Testis (tissue), 5 donors: ENCODE data around the gene SMAGP. TPM values are rescaled to one million over a fixed set of nuclear protein-coding genes. Genes with fewer than 3 reads are reported as not detected.
"Not testable (repeated sequence)": the region's sequence is repeated elsewhere in the genome, so short reads cannot be mapped to it uniquely, and the experiment has no call there.

ENCODE experiments used
- DNase-seq: peaks from one replicate; pipeline ENCODE4 v3.0.0-alpha.2; 2019
- H3K27ac ChIP-seq, 2 donors: fragments of 200-600 bp; sonication (generic); one replicate each; pipeline ENCODE4 v1.5.1; 2019
- H3K27me3 ChIP-seq: fragments of 200-600 bp; sonication (generic); one replicate; pipeline ENCODE4 v1.5.1; 2019
- H3K36me3 ChIP-seq: fragments of 200-600 bp; sonication (generic); one replicate; pipeline ENCODE4 v1.5.1; 2017; ENCODE audit warnings: low read depth; ENCODE audit errors: missing control alignments
- H3K4me1 ChIP-seq: fragments of 200-600 bp; sonication (generic); one replicate; pipeline ENCODE4 v1.5.1; 2019
- H3K4me3 ChIP-seq, 2 donors: fragments of 200-600 bp; sonication (generic); one replicate each; pipeline ENCODE4 v1.5.1; 2017 to 2019
- H3K9me3 ChIP-seq: fragments of 200-600 bp; sonication (generic); one replicate; pipeline ENCODE4 v1.5.1; 2017
- CTCF ChIP-seq, 3 experiments: fragments of 450-650 bp in 2 of 3; fragments of 200-600 bp in 1 of 3; sonication (generic) in 1 of 3; IDR thresholded peaks; one replicate each; pipeline ENCODE4 v1.5.1; 2016 to 2019; ENCODE audit warnings: antibody characterized with exemption in 3 of 3, mild to moderate bottlenecking in 2 of 3, moderate library complexity in 1 of 3
- POLR2A ChIP-seq: fragments of 450-650 bp; IDR thresholded peaks from one replicate; pipeline ENCODE4 v1.6.1; 2017; ENCODE audit warnings: antibody characterized with exemption, mild to moderate bottlenecking, moderate library complexity
- WGBS, 2 donors: methylation state at CpG; one replicate each; pipeline ENCODE4 v1.1.5; 2018; 5-methylcytosine and 5-hydroxymethylcytosine counted together
- intact Hi-C: fragments of 100-400 bp; cut with DNase I; formaldehyde crosslinking; loops from one replicate; pipeline ENCODE4 v1.15.1; 2023; ENCODE audit warnings: low total_unique reads
- long read RNA-seq, 2 donors: transcript quantifications; one replicate each; lab custom pipeline, GENCODE V29; 2026
- polyA plus RNA-seq: library from polyadenylated mRNA; stranded (reverse); fragments of 350-450 nt; fragmentation: Illumina TruSeq; extraction: RNeasy Lipid Tissue Mini Kit (QIAGEN cat#74804); gene quantifications from one replicate; pipeline ENCODE4 v1.2.3, GENCODE V29; 2014; ENCODE audit warnings: low read depth, low replicate concordance; ENCODE audit not compliant: insufficient read depth
- total RNA-seq, 2 donors: library from RNA; depleted of rRNA; stranded (reverse); fragments of >200 nt; gene quantifications; one replicate each; pipeline ENCODE4 v1.2.3, GENCODE V29; 2016

SMAGP gene
- total RNA-seq (10 to 100 TPM; 12.2 to 13.5 TPM), polyA plus RNA-seq (16.0 TPM)
- long read RNA-seq, donor 1, transcript SMAGP-203 (4 exons, 2,350 nt): major isoform, 5 of 11 reads
- long read RNA-seq, donor 1, partial matches to known transcripts: 0 of 11 reads
- long read RNA-seq, donor 1, other reads (novel, unspliced or antisense): 0 of 11 reads
- long read RNA-seq, donor 2, transcript SMAGP-203 (4 exons, 2,350 nt): major isoform, 10 of 13 reads
- long read RNA-seq, donor 2, partial matches to known transcripts: 0 of 13 reads
- long read RNA-seq, donor 2, other reads (novel, unspliced or antisense): 0 of 13 reads

GRCh38 chr12:51270067-51270950, at the start of gene SMAGP:
SMAGP (minus strand) TSS chr12:51270415; CDS start chr12:51269278, 1,137 bp downstream.
- Histone ChIP-seq H3K4me1 (no peaks in the 10 kb centered on the region), H3K27me3 (no peaks in the 10 kb centered on the region), H3K9me3 (no peaks in the 10 kb centered on the region), H3K4me3 (peak within 1 kb of the TSS; percentile 78 to 83), H3K36me3 (no peaks in the 10 kb centered on the region), H3K27ac (peak within 1 kb of the TSS; percentile 68 to 76)
- no peak for TF ChIP-seq CTCF (IDR thresholded peaks at IDR 0.05)
- TF ChIP-seq POLR2A: no peak
- peak; percentile 48 for DNase-seq
- WGBS, 2 donors: 0 to 1% methylated on average over 23 to 45 of the region's 83 CpGs
- intact Hi-C loops: no loop called here

DNA sequence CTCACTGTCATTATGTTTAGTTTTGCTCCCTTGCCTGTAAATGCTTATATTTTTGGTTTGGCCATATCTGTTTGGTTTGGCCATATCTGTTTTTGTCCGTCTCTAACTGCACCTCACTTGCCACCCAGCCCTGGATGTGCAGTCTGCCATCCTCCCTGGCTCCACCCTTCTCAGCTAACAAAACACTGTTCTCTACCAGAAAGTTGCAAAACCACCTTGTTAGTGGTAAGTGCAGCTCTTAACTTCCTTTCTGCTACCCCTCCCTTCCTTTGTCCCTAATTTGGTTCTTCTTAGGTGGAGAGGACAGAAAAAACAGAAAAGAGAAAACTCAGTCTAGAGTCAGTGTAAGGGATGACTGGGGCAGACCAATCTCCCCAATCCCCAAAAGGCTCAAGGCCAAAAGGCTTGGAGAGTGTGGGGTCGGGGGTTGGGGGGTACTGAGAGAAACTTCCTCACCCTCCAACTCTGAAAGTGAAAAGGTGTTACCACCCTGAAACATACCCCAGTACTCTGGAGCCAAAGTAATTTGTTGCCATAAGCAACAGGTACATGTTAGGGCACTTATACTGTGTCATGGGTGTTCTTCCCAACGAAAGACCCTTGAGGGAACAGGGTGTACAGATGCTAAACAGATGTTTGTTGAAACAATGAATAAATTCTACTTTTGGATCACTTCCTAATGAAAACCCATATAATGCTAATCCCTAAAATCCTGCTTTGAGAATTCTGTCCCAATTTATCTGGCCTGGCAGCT, 48.8 kb upstream of the SMAGP start:
- DNase-seq: no peak
- intact Hi-C loops: no loop called here
- no peaks in the 10 kb centered on the region for H3K27me3 ChIP-seq
- H3K4me1 ChIP-seq: no peaks in the 10 kb centered on the region
- no peak overlapping the region for H3K27ac ChIP-seq
- no peak overlapping the region for H3K4me3 ChIP-seq
- no peaks in the 10 kb centered on the region for H3K9me3 ChIP-seq
- no peaks in the 10 kb centered on the region for H3K36me3 ChIP-seq
- no peak for TF ChIP-seq POLR2A
- TF ChIP-seq CTCF (IDR thresholded peaks at IDR 0.05): no peak
- WGBS, 2 donors: 67 to 68% methylated on average over 3 of the region's 3 CpGs

GRCh38 chr12:51318057-51318806, 48.0 kb upstream of the SMAGP start:
- H3K36me3 ChIP-seq, H3K27me3 ChIP-seq, H3K9me3 ChIP-seq, H3K4me3 ChIP-seq, H3K4me1 ChIP-seq, intact Hi-C loops, H3K27ac ChIP-seq, DNase-seq: not testable (repeated sequence)
- 87 to 88% methylated on average over 8 of the region's 8 CpGs for WGBS, 2 donors

DNA sequence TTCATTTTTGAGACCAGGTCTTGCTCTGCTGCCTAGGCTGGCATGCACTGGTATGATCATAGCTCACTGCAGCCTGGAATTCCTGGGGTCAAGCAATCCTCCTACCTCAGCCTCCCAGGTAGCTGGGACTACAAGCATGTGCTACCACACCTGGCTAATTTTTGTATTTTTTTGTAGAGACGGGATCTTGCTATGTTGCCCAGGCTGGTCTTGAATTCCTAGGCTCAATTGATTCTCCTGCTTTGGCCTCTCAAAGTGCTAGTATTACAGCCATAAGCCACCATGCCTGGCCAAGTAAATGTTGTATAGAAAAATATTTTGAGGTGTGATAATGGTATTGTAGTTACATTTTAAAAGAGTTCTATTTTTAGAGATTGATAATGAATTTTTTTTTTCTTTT, 41.2 kb upstream of the SMAGP start:
- TF ChIP-seq CTCF (IDR thresholded peaks at IDR 0.05) (no peak), POLR2A (no peak)
- intact Hi-C loops: no loop called here
- Histone ChIP-seq H3K9me3 (no peaks in the 10 kb centered on the region), H3K4me3 (no peak overlapping the region), H3K27me3 (no peaks in the 10 kb centered on the region), H3K27ac (no peak overlapping the region), H3K4me1 (no peaks in the 10 kb centered on the region), H3K36me3 (no peaks in the 10 kb centered on the region)
- WGBS, 2 donors: 88 to 96% methylated on average over 1 of the region's 1 CpG
- DNase-seq: no peak
